ENCODE data around the gene MED17.
"Not testable (repeated sequence)": the region's sequence is repeated elsewhere in the genome, so short reads cannot be mapped to it uniquely, and the experiment has no call there.

Gene MED17

DNA sequence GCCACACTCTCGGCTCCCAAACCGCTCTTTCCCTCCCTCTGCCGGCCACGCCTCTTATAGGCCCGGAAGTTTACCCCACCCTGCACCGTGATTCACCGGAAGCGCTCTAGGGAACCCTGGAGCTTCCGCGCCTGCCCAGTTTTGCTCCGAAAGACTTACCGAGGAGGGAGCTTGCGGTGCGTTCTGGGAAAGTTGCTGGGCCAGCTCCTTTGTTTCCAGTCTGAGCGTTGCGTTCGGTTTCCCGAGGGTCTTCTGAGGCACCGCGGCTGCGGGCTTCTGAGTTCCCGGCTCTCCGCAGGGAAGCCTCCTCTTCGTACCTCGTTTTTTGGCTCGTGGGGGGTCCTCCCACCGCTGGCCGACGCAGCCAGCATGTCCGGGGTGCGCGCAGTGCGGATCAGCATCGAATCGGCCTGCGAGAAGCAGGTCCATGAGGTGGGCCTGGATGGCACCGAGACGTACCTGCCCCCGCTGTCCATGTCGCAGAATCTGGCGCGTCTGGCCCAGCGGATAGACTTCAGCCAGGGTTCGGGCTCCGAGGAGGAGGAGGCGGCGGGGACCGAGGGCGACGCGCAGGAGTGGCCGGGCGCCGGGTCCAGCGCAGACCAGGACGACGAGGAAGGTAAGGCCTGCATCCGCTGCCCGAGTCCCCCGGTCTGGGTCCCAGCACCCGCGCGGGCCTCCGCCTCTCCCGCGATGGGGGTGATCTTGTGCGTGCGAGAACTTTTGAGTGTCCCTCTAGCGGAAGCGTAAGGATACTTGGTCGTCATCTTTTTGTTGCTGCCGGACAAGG lies at the start of gene MED17:
Gene MED17, plus strand, starts transcription at position 138 of the 790 bp plus-strand sequence. Its CDS starts 232 bp downstream, at position 370.
- peak; percentile 92 to 97 for DNase-seq

DNA sequence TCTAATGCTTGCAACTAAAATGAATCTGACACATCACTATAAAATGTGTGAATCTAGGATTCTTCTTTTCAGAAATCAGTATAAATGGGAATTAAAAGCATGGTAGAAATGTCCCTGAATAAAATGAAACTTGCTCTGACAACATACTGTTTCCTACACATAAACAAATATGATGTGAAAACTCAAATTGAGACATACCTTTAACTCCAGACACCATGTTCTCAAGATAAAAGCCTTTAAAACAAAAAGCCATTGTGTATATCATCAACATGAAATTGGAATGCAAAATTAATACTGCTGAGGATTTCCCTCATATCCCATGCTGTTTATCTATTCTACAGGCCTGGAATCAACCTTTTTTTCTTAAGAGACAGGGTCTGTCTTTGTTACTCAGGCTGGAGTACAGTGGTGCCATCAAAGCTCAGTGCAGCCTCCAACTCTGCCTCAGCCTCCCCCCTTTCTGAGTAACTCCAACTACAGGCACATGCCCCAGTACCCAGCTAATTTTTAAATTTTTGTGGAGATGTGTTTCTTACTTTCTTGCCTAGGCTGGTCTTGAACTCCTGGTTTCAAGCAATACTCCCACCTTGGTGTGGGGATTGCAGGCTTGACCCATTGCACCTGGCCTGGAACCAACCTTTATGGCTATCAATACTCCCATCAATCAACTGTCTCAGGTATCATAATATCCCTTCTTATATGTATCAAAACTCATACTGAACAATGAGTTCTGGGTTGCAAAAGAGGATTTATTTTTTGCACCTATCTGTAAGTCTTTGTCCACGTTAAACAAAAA lies 49.5 kb upstream of the MED17 start:
- no peak for DNase-seq

DNA sequence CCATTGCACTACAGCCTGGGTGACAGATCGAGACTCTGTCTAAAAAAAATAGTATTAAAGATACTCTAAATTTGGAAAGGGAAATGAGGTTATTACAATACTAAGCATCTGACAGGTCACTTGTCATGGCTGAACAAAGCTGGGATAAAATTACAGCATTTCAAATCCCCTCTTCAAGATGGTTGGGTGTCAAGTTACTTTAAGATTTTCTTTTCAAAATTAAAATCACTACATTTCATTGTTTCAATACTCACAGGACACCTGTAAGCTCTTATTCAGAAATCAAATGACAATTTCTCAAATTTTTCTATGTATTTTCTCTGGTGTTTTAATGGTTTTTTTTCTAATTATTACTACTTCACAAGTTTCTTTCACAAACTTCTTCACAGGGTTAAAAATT lies 48.5 kb upstream of the MED17 start:
- DNase-seq = no peak

DNA sequence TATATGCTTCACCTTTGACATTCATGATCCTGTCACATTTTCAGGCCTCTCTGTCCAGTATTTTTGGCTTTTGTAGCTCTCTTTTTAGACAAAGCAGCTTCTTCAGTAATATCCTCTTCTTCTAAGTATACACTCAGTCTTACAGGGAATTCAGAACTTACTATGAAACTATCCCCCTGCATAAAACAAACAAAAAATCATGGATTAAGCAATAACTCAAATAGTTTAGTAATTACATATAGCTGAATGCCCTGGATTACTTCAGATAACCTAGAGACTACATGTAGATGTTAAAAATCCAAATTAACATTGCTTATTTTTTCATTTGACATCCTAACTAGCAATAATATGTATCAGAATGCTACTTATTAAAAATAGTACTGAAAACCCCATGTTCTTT lies 48.0 kb upstream of the MED17 start:
- no peak for DNase-seq

- DNase-seq = no peak
These were observed 46.0 kb upstream of the MED17 start for GRCh38 chr11:93737904-93738612.

- peak in 1 of 2 experiments; percentile 26 for DNase-seq
These were observed 45.4 kb upstream of the MED17 start for GRCh38 chr11:93738647-93739081.

- peak in 1 of 2 experiments; percentile 45 for DNase-seq
These were observed 43.9 kb upstream of the MED17 start for GRCh38 chr11:93740031-93740729.

DNA sequence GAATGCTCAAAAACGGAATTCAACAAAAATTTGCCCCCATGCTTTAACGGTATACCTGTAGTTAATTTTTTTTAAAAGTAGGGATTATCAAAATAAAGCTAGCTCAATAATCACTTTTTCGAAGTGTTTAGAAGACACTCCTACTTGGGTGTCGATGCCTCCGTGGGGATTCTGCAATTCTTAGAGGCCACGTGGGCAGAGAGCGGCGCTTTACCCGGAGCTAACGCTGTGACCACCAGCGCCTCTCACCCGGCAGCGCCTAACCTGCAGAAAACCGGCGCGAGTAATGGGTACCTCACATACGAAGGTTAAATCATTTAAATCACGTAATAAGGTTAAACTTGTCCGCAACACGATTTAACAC lies 43.4 kb upstream of the MED17 start:
- DNase-seq = peak; percentile 48 to 72

DNA sequence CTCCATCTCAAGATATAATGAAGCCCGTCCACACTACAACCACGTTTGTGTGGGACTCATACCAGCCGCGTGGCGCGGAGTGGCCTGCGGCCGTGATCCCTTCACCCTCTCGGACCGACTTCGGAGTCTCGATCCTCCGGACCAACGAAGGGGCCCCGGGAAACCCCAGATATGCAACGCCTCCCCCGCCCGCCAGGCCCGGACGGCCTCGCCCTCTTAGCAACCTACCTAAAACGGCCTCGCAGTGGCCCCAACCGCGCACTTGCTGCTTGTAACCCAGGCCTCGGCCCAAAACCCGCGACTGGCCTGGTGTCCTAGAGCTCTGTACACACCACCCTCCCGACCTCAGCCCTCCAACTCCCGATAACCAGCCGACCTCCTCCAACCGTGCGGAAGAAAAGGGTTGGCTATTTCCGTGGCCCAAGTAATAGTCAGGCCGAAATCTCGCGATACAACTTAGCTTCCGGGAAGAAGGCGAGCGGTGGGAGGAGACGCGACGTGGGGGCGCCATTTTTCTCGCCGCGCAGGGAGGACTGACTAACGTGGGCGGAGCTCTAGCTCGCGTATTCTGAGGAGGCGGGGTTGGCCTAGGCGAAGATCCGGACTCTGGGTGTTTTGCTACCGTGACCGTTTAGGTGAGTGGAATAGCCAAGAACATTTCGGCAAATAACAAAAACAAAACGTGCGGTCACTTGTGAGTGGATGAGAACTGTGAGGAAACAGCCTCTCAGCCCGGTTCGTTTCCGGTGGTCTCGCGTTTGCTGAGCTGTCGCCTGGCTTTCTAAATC lies 42.8 kb upstream of the MED17 start, which contains the start of the genes C11orf54 and TAF1D:
Gene C11orf54, plus strand, starts transcription at position 579 of the 788 bp plus-strand sequence. CDS start 5,722 bp downstream, outside the sequence.
Gene TAF1D, minus strand, starts transcription at position 402 of the 788 bp plus-strand sequence. CDS start 2,191 bp downstream, outside the sequence.
- peak; percentile 97 to 98 for DNase-seq

DNA sequence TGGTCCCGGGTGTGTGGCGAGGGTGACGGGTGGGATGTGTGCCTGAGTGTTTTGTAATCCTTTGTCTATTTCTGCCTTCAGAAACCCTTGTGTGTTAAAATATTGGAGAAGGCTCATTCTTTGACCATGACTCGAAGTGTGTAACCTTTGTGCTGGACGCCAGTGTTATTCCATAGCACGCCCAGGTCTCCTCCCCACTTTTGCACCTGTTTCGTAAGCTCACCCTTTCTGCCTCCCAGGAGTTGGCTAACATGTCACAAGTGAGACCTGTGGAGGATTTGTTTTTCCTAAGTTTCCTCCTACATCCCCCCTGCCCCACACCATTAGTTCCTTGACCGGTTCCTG lies 42.2 kb upstream of the MED17 start:
- DNase-seq = peak in 1 of 2 experiments; percentile 43

- no peak for DNase-seq
These were observed 40.8 kb upstream of the MED17 start for GRCh38 chr11:93743291-93743690.

DNA sequence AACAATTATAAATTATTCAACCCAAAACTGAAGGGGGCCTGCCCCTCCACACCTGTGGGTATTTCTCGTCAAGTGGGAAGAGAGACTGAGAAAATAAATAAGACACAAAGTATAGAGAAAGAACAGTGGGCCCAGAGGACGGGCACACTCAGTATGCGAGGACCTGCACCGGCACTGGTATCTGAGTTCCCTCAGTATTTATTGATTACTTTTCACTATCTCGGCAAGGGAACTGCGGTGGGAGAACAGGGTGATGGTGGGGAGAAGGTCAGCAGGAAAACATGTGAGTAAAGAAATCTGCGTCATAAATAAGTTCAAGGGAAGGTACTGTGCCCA lies 39.4 kb upstream of the MED17 start:
- no peak for DNase-seq

DNA sequence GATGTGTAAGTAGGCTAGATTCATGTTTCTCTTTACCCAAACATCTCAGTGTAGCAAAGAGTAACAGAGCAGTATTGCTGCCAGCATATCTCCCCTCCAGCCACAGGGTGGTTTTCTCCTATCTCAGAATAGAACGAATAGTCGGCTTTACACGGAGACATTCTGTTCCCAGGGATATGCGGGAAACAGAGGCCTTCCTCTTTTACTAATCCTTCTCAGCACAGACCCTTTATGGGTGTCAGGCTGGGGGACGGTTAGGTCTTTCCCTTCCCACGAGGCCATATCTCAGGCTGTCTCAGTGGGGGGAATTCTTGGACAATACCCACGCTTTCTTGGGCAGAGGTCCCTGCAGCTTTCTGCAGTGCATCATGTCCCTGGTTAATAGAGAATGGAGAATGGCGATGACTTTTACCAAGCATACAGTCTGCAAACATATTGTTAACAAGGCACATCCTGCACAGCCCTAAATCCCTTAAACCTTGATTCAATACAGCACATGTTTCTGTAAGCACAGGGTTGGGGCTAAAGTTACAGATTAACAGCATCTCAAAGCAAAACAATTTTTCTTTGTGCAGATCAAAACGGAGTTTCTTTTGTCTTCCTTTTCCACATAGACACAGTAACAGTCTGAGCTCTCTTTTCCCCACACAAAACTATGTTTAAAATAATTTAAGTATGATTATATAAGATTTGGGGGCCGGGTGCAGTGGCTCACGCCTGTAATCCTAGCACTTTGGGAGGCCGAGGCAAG lies 38.9 kb upstream of the MED17 start:
- not testable (repeated sequence) for DNase-seq

GRCh38 chr11:93746101-93746500 lies 38.0 kb upstream of the MED17 start:
- DNase-seq = no peak

DNA sequence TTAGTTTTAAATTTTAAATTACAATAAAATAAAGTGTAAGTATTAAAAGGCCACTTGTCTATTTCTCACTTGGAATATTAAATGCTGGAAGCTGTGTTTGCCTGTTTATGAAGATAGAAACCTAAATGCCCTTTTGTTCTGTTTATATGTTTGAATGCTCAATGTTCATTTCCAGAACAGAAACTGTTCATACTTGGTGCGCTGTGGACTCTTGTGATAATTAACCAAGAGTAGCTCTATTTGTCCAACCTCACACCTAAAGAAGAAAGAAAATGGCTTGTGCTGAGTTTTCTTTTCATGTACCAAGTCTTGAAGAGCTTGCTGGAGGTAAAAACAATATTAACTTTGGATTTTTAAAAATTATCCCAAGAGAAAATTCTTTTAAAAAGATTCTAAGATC lies 37.0 kb upstream of the MED17 start:
- DNase-seq = no peak

- DNase-seq = no peak
These were observed 33.1 kb upstream of the MED17 start for GRCh38 chr11:93751001-93751400.

DNA sequence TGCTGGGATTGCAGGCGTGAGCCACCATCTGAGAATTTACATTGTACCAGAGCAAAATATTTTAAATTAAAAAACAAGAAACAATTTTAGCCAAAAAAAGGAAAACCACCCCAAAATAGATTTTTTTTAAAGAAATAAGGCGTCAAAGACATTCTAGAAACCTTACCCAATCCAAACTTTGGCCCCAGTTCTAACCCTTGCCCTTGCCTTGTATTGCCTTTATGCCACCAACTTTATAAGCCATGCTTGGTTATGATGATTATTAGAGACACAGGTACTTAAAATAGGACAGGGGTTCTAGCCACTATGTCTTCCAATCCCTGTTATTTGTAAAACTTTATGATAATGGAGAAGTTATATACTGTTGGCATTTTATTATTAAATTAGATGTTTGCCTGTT lies 30.8 kb upstream of the MED17 start:
- no peak for DNase-seq

DNA sequence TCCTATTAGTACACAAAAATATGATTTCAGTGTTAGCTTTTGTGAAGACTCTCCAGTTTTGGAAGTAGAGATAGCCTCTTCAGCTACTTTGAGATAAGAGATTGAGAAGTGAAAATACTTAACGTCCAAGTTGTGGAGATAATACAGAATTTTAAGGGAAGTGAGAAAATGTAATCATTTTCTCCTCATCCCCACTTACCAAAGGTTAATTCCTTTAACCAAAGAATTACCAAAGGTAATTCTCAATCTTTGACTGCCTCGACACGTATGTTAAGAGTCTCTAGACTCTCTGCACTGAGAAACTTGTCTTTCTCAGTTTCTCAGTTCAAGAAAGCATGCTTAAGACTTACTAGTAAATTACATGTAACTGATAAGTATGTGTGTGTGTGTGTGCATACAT lies 27.3 kb upstream of the MED17 start:
- no peak for DNase-seq

DNA sequence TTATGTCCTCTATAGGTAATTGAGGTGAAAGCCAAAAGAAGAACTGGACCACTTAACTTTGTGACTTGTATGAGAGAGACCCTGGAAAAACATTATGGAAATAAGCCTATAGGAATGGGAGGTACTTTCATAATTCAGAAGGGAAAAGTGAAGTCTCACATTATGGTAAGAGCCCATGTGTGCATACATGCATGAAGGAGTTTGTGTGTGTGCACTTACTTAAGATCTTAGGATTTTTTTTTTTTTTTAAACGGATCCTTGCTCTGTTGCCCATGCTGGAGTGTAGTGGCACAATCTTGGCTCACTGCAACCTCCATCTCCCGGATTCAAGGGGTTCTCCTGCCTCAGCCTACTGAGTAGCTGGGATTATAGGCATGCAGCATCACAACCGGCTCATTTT lies 26.8 kb upstream of the MED17 start:
- DNase-seq = no peak

DNA sequence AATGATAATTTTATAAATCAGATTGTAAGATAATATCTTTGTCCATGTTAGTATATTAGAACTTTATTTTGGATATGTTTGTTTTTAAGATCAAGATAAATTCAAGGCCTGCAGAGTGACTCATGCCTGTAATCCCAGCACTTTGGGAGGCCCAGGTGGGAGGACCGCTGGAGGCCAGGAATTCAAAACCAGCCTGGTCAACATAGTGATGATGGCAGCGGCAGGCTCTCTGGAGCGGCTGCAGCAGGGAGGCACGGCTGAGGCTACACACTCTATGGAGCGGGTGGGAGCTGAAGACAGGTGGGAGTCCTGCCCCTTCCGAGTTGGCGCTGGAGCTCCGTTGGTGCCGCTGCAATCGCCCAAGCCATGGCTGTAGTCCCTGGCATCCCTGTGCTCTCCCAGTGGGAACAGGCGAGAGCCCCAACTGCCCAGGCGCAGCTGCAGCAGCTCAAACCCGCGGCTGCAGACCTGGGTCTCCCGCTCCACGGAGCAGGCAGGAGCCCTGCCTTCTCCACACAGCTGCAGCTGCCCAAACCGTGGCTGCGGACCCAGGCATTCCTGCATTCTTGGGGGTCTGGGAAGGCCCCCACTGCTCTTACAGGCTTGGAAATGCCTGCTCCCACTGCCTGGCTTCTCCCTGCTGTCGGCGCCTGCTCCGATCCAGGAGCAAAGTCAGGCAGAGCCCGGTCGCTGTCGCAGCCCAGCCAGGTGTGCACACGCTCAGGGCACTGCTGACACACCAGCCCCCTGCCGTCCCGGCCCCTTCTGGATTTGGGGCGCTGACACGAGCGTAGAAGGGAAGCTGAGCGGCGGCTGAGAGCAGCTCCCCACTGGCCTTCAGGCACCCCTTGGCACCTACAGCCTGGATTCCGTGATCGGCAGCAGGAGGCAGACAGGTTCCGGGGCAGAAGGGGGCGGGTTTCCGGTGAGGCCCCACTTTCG lies 25.9 kb upstream of the MED17 start:
- DNase-seq = no peak
